ENCODE results near the gene CNNM1. TPM values are rescaled to one million over a fixed set of nuclear protein-coding genes. Genes with fewer than 3 reads are reported as not detected.

The CNNM1 gene
- total RNA-seq, 2 experiments from 2014 or later, result not detected

DNA sequence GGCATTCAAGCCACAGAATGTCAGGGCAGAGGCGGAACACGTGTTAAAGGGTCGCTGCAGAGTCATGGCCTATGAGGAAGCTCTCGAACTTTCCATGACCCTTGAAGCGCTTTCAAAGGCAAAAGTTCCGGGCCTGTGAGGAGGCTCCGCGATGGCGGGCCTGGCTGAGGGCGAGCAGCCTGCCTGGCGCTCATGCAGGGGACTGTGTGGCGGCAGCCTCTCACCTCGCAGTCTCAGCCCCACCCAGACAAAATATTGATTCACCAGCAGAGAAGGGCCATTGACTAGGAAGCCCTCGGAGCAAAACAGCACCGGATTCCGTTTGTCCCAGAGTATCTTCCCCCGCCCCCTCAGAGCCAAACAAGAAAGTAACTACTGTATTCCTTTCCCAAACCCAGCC is 12.8 kb upstream of the CNNM1 start:
- Histone ChIP-seq H3K9me2 (ENCODE audit: insufficient read depth, low read length) (no peaks in the 10 kb centered on the region), H2AFZ (ENCODE audit: low read length) (no peak overlapping the region), H3K36me3 (ENCODE audit: insufficient read depth, low read length) (no peaks in the 10 kb centered on the region), H3K4me2 (ENCODE audit: low read length) (no peak overlapping the region), H3K27ac (ENCODE audit: low read depth, low read length, poor library complexity, severe bottlenecking) (no peak overlapping the region), H3K79me2 (ENCODE audit: insufficient read depth, low read depth, low read length) (no peaks in the 10 kb centered on the region), H3K4me3 (ENCODE audit: low read depth, low read length, poor library complexity, severe bottlenecking) (no peak overlapping the region), H4K20me1 (ENCODE audit: insufficient read depth, low read length) (no peaks in the 10 kb centered on the region), H3K4me1 (ENCODE audit: insufficient read depth, low read length, poor library complexity, severe bottlenecking) (no peaks in the 10 kb centered on the region), H3K9me3 (ENCODE audit: low read length) (no peaks in the 10 kb centered on the region)
- DNase-seq (ENCODE audit: low spot score), result no peak
- ChIA-PET CTCF (ENCODE audit: unreplicated experiment) (no interaction called here), POLR2A (no interaction called here)
- no peak for TF ChIP-seq EZH2phosphoT487 (IDR thresholded peaks at IDR 0.05; ENCODE audit: borderline replicate concordance, low read depth, low read length)
- intact Hi-C loops (cut with micrococcal nuclease; ENCODE audit: unreplicated experiment), result no loop called here
- BruUV-seq (replicated peaks), result no TSS peak

DNA sequence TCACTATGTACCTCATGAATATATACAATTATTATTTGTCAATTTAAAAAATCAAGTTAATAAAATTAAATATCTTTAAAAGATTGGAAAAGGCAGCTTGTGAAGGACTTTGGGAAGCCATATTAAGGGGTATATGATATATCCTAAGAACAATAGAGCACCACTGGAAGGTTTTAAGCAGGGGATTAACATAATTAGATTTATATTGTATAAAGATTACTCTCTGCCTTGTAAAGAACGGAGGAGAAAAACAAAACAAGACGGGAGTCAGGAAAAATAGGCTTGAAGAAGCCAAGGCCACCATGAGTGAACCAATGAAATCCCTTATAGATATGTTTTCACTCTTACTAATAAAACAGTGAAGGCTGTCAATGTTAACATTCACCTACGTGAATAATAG is 11.1 kb upstream of the CNNM1 start:
- DNase-seq (ENCODE audit: low spot score), result no peak
- CTCF ChIA-PET (ENCODE audit: unreplicated experiment), result no interaction called here
- H3K27ac ChIP-seq (ENCODE audit: low read depth, low read length, poor library complexity, severe bottlenecking), result no peak overlapping the region
- H3K4me2 ChIP-seq (ENCODE audit: low read length), result no peak overlapping the region
- H3K4me3 ChIP-seq (ENCODE audit: low read depth, low read length, poor library complexity, severe bottlenecking), result no peak overlapping the region
- H3K4me1 ChIP-seq (ENCODE audit: insufficient read depth, low read length, poor library complexity, severe bottlenecking), result no peaks in the 10 kb centered on the region
- H3K36me3 ChIP-seq (ENCODE audit: insufficient read depth, low read length), result no peaks in the 10 kb centered on the region
- BruUV-seq (replicated peaks), result no TSS peak
- H3K9me3 ChIP-seq (ENCODE audit: low read length), result no peaks in the 10 kb centered on the region
- H3K79me2 ChIP-seq (ENCODE audit: insufficient read depth, low read depth, low read length), result no peaks in the 10 kb centered on the region
- intact Hi-C loops (cut with micrococcal nuclease; ENCODE audit: unreplicated experiment), result no loop called here
- H2AFZ ChIP-seq (ENCODE audit: low read length), result no peak overlapping the region
- no peaks in the 10 kb centered on the region for H3K9me2 ChIP-seq (ENCODE audit: insufficient read depth, low read length)
- H4K20me1 ChIP-seq (ENCODE audit: insufficient read depth, low read length), result no peaks in the 10 kb centered on the region
- TF ChIP-seq EZH2phosphoT487 (IDR thresholded peaks at IDR 0.05; ENCODE audit: borderline replicate concordance, low read depth, low read length), result no peak
- TF ChIP-seq, protein P1, sequence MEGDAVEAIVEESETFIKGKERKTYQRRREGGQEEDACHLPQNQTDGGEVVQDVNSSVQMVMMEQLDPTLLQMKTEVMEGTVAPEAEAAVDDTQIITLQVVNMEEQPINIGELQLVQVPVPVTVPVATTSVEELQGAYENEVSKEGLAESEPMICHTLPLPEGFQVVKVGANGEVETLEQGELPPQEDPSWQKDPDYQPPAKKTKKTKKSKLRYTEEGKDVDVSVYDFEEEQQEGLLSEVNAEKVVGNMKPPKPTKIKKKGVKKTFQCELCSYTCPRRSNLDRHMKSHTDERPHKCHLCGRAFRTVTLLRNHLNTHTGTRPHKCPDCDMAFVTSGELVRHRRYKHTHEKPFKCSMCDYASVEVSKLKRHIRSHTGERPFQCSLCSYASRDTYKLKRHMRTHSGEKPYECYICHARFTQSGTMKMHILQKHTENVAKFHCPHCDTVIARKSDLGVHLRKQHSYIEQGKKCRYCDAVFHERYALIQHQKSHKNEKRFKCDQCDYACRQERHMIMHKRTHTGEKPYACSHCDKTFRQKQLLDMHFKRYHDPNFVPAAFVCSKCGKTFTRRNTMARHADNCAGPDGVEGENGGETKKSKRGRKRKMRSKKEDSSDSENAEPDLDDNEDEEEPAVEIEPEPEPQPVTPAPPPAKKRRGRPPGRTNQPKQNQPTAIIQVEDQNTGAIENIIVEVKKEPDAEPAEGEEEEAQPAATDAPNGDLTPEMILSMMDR (conservative IDR thresholded peaks at IDR 0.05; ENCODE audit: low read length), result no peak
- POLR2A ChIA-PET, result interaction anchor here (1.1 kb wide), 1 partner anchor 19 kb away, joined by 3 read pairs; no protein-coding TSS in a partner anchor

DNA sequence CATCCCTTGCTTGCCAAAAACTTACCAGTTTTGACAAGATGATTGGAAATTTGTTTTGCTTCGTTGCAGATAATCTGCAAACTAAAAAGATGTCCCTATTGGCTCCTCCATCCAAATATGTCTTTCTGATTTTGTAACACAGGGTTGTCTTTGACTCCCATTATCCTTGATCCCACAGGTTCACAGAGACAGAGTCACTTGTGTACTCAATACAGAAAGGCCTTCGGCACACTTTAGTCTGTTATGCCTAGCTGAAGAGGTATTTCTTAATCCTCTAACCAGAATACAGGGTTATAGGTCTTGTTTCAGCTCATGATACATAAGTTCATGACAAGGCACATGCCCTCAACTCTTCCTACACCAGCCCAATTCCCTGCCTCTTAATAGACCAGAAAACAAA is 10.7 kb upstream of the CNNM1 start:
- H3K9me3 ChIP-seq (ENCODE audit: low read length), result no peaks in the 10 kb centered on the region
- H3K79me2 ChIP-seq (ENCODE audit: insufficient read depth, low read depth, low read length), result no peaks in the 10 kb centered on the region
- H3K4me1 ChIP-seq (ENCODE audit: insufficient read depth, low read length, poor library complexity, severe bottlenecking), result no peaks in the 10 kb centered on the region
- TF ChIP-seq, protein P1 (conservative IDR thresholded peaks at IDR 0.05; ENCODE audit: low read length), result no peak
- no peak for TF ChIP-seq EZH2phosphoT487 (IDR thresholded peaks at IDR 0.05; ENCODE audit: borderline replicate concordance, low read depth, low read length)
- CTCF ChIA-PET (ENCODE audit: unreplicated experiment), result no interaction called here
- intact Hi-C loops (cut with micrococcal nuclease; ENCODE audit: unreplicated experiment), result no loop called here
- H3K4me3 ChIP-seq (ENCODE audit: low read depth, low read length, poor library complexity, severe bottlenecking), result no peak overlapping the region
- H3K4me2 ChIP-seq (ENCODE audit: low read length), result no peak overlapping the region
- no peak overlapping the region for H3K27ac ChIP-seq (ENCODE audit: low read depth, low read length, poor library complexity, severe bottlenecking)
- POLR2A ChIA-PET, result interaction anchor here (1.1 kb wide), 1 partner anchor 19 kb away, joined by 3 read pairs; no protein-coding TSS in a partner anchor
- BruUV-seq (replicated peaks), result no TSS peak
- no peaks in the 10 kb centered on the region for H3K9me2 ChIP-seq (ENCODE audit: insufficient read depth, low read length)
- H4K20me1 ChIP-seq (ENCODE audit: insufficient read depth, low read length), result no peaks in the 10 kb centered on the region
- H3K36me3 ChIP-seq (ENCODE audit: insufficient read depth, low read length), result no peaks in the 10 kb centered on the region
- no peak overlapping the region for H2AFZ ChIP-seq (ENCODE audit: low read length)
- DNase-seq (ENCODE audit: low spot score), result no peak
